ENCODE data around the gene OVOL3.

GRCh38 chr19:36160821-36161596 lies 50.1 kb downstream of the OVOL3 start:
- TF ChIP-seq POLR2A (IDR thresholded peaks at IDR 0.05) (no peak), CTCF (IDR thresholded peaks at IDR 0.05) (no peak)
